ENCODE results near the gene FAM13A.

DNA sequence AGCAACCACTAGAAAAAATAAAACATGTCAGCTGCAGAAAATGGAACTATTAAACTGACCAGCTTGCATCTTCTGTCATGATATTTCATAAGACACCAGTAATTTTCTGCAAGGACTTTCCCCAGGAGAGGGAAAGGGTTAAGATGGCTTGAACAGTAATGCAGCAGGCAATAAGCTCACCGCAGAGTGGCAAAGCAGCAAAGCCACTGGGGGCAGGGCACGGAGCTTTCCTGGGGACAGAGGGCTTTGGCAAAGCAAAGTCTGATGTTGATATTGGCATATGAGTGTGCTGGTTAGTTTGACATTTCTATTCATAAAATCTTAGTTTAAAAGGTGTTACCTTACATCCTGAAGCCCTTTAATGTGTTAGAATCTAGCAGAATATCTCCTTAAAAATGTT lies 304.2 kb downstream of the FAM13A start:
- TF ChIP-seq, protein P1, sequence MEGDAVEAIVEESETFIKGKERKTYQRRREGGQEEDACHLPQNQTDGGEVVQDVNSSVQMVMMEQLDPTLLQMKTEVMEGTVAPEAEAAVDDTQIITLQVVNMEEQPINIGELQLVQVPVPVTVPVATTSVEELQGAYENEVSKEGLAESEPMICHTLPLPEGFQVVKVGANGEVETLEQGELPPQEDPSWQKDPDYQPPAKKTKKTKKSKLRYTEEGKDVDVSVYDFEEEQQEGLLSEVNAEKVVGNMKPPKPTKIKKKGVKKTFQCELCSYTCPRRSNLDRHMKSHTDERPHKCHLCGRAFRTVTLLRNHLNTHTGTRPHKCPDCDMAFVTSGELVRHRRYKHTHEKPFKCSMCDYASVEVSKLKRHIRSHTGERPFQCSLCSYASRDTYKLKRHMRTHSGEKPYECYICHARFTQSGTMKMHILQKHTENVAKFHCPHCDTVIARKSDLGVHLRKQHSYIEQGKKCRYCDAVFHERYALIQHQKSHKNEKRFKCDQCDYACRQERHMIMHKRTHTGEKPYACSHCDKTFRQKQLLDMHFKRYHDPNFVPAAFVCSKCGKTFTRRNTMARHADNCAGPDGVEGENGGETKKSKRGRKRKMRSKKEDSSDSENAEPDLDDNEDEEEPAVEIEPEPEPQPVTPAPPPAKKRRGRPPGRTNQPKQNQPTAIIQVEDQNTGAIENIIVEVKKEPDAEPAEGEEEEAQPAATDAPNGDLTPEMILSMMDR (IDR thresholded peaks at IDR 0.05) = no peak
- no peak for TF ChIP-seq POLR2A (IDR thresholded peaks at IDR 0.05)
